GM23338 (cell line): ENCODE data around the gene LAP3. TPM values are rescaled to one million over a fixed set of nuclear protein-coding genes. Genes with fewer than 3 reads are reported as not detected.

Source experiments
- ATAC-seq: fragments of 200-7000 bp; cut with Tn5 transposase; 3 replicates; pipeline ENCODE4 v1.9.1; 2020
- DNase-seq: peaks from one replicate; pipeline ENCODE4 v3.0.0-alpha.2; 2015; ENCODE audit warnings: low spot score
- H2AFZ ChIP-seq: fragments of 200-600 bp; sonication (generic); 2 replicates; pipeline ENCODE4 v1.8.0; 2016; ENCODE audit warnings: antibody characterized with exemption, mild to moderate bottlenecking, moderate library complexity
- H3F3A ChIP-seq: fragments of 200-600 bp; sonication (generic); replicated peaks from 2 replicates; pipeline ENCODE4 v1.8.0; 2017; ENCODE audit warnings: antibody characterized with exemption, mixed run types, low read depth
- H3K27ac ChIP-seq: fragments of 200-600 bp; sonication (generic); 2 replicates; pipeline ENCODE4 v1.6.1; 2016; ENCODE audit warnings: low read depth
- H3K27me3 ChIP-seq: fragments of 200-600 bp; sonication (generic); 2 replicates; pipeline ENCODE4 v1.8.0; 2016; ENCODE audit warnings: mild to moderate bottlenecking, mixed run types, moderate library complexity; ENCODE audit not compliant: insufficient read depth
- H3K36me3 ChIP-seq: fragments of 200-600 bp; sonication (generic); 2 replicates; pipeline ENCODE4 v1.8.0; 2016; ENCODE audit warnings: mild to moderate bottlenecking; ENCODE audit not compliant: insufficient read depth
- H3K4me1 ChIP-seq: fragments of 200-600 bp; sonication (generic); 2 replicates; pipeline ENCODE4 v1.8.0; 2016; ENCODE audit warnings: mild to moderate bottlenecking, moderate library complexity; ENCODE audit not compliant: insufficient read depth
- H3K4me2 ChIP-seq: fragments of 200-600 bp; sonication (generic); 2 replicates; pipeline ENCODE4 v1.7.1; 2017; ENCODE audit warnings: mixed run types
- H3K4me3 ChIP-seq: fragments of 200-600 bp; sonication (generic); 2 replicates; pipeline ENCODE4 v1.6.1; 2016; ENCODE audit warnings: mixed run types
- H3K79me2 ChIP-seq: fragments of 200-600 bp; sonication (generic); replicated peaks from 2 replicates; pipeline ENCODE4 v1.8.0; 2017; ENCODE audit warnings: mild to moderate bottlenecking; ENCODE audit not compliant: insufficient read depth
- H3K9me2 ChIP-seq: fragments of 200-600 bp; sonication (generic); 2 replicates; pipeline ENCODE4 v1.8.0; 2017; ENCODE audit not compliant: insufficient read depth
- H4K20me1 ChIP-seq: fragments of 200-600 bp; sonication (generic); replicated peaks from 2 replicates; pipeline ENCODE4 v1.8.0; 2017; ENCODE audit warnings: mild to moderate bottlenecking; ENCODE audit not compliant: insufficient read depth
- H3K27ac Mint-ChIP-seq: 2 replicates; pipeline ENCODE4 v1.8.0; 2020; ENCODE audit warnings: inconsistent platforms, mild to moderate bottlenecking, moderate library complexity, mixed read lengths
- H3K27me3 Mint-ChIP-seq: 3 replicates; pipeline ENCODE4 v1.8.0; 2022; ENCODE audit warnings: low read depth, mild to moderate bottlenecking, moderate library complexity, mixed read lengths, inconsistent platforms; ENCODE audit not compliant: insufficient read depth, poor library complexity
- H3K36me3 Mint-ChIP-seq: 3 replicates; pipeline ENCODE4 v1.8.0; 2021; ENCODE audit warnings: low read depth, mild to moderate bottlenecking, inconsistent platforms, moderate library complexity, mixed read lengths
- H3K4me1 Mint-ChIP-seq: 3 replicates; pipeline ENCODE4 v1.8.0; 2020; ENCODE audit warnings: mild to moderate bottlenecking, inconsistent platforms, mixed read lengths
- H3K4me3 Mint-ChIP-seq: 3 replicates; pipeline ENCODE4 v1.8.0; 2021; ENCODE audit warnings: moderate library complexity, mild to moderate bottlenecking, inconsistent platforms, mixed read lengths
- H3K9me3 Mint-ChIP-seq: 3 replicates; pipeline ENCODE4 v1.8.0; 2020; ENCODE audit warnings: moderate library complexity, mild to moderate bottlenecking, inconsistent platforms, mixed read lengths
- CREB1 ChIP-seq: fragments of 250-450 bp; sonication (Bioruptor Pico); IDR thresholded peaks from 2 replicates; pipeline ENCODE4 v1.5.0; 2020; ENCODE audit warnings: low read depth, mild to moderate bottlenecking, moderate library complexity
- ETS1 ChIP-seq: IDR thresholded peaks from 2 replicates; pipeline ENCODE4 v1.6.1; 2016; ENCODE audit warnings: antibody characterized with exemption
- EZH2 ChIP-seq: fragments of 200-600 bp; sonication (generic); IDR thresholded peaks from one replicate; pipeline ENCODE4 v1.8.0; 2017; ENCODE audit warnings: antibody characterized with exemption, mild to moderate bottlenecking, low read depth; ENCODE audit not compliant: unreplicated experiment
- EZH2phosphoT487 ChIP-seq: fragments of 200-600 bp; sonication (generic); IDR thresholded peaks from one replicate; pipeline ENCODE4 v1.8.1; 2018; ENCODE audit warnings: antibody characterized with exemption; ENCODE audit not compliant: unreplicated experiment
- JUNB ChIP-seq: IDR thresholded peaks from one replicate; pipeline ENCODE4 v1.6.1; 2016; ENCODE audit warnings: antibody characterized with exemption; ENCODE audit not compliant: unreplicated experiment
- NANOG ChIP-seq: IDR thresholded peaks from 2 replicates; pipeline ENCODE4 v1.6.1; 2016; ENCODE audit warnings: antibody characterized with exemption, borderline replicate concordance
- POLR2AphosphoS5 ChIP-seq: IDR thresholded peaks from 2 replicates; pipeline ENCODE4 v1.6.1; 2016; ENCODE audit warnings: antibody characterized with exemption, low read depth
- REST ChIP-seq: IDR thresholded peaks from one replicate; pipeline ENCODE4 v1.6.1; 2018; ENCODE audit warnings: antibody characterized with exemption; ENCODE audit not compliant: unreplicated experiment
- STAT1 ChIP-seq: IDR thresholded peaks from one replicate; pipeline ENCODE4 v1.6.1; 2016; ENCODE audit warnings: antibody characterized with exemption; ENCODE audit not compliant: unreplicated experiment
- ZNF114 ChIP-seq: fragments of 250-450 bp; sonication (Bioruptor Pico); IDR thresholded peaks from 2 replicates; pipeline ENCODE4 v1.5.0; 2020; ENCODE audit warnings: mild to moderate bottlenecking, moderate library complexity
- ZNF331 ChIP-seq: fragments of 250-450 bp; sonication (Bioruptor Pico); IDR thresholded peaks from 2 replicates; pipeline ENCODE4 v1.5.0; 2020; ENCODE audit warnings: low read depth, mild to moderate bottlenecking, moderate library complexity
- polyA plus RNA-seq: library from polyadenylated mRNA; unstranded; fragments of >200 nt; fragmentation: Nextera tagmentation; extraction: Ambion mirVana; gene quantifications from 2 replicates; pipeline ENCODE4 v1.2.1, GENCODE V29; 2016
- total RNA-seq: library from RNA; depleted of rRNA; stranded (reverse); fragments of >200 nt; shearing (Covaris generic); gene quantifications from 2 replicates; pipeline ENCODE4 v1.2.3, GENCODE V29; 2014

The LAP3 gene
- total and polyA plus RNA-seq, 2 experiments from 2014 or later: 28.6 to 63.6 TPM

- no peak for TF ChIP-seq REST
- TF ChIP-seq EZH2: no peak
- TF ChIP-seq JUNB: no peak
- no peak for TF ChIP-seq ETS1
- no peak for TF ChIP-seq CREB1 (CRISPR knock-in tag)
- no peak for TF ChIP-seq NANOG
- TF ChIP-seq ZNF114 (CRISPR knock-in tag): no peak
- TF ChIP-seq EZH2phosphoT487: no peak
- TF ChIP-seq POLR2AphosphoS5: no peak
- no peak for TF ChIP-seq ZNF331 (CRISPR knock-in tag)
- TF ChIP-seq STAT1: no peak
These were observed 41.9 kb downstream of the LAP3 start (continued) for GRCh38 chr4:17618926-17619325.

GRCh38 chr4:17619416-17620105, 42.6 kb downstream of the LAP3 start:
- Mint-ChIP-seq H3K36me3 (peaks cover 77% of the 10 kb centered on the region), H3K4me3 (no peak overlapping the region), H3K27ac (peak overlapping the region; percentile 69; the same call in 1 of the 2 replicates), H3K27me3 (peaks cover 7% of the 10 kb centered on the region), H3K4me1 (peaks cover 18% of the 10 kb centered on the region), H3K9me3 (no peaks in the 10 kb centered on the region)
- no peak for TF ChIP-seq REST
- Histone ChIP-seq H3K27ac (no peak overlapping the region), H3K27me3 (no peaks in the 10 kb centered on the region), H2AFZ (no peak overlapping the region), H3K79me2 (peaks cover 67% of the 10 kb centered on the region), H3K4me1 (peaks cover 10% of the 10 kb centered on the region; the same call in 1 of the 2 replicates), H3K36me3 (peaks cover 50% of the 10 kb centered on the region), H4K20me1 (peaks cover 61% of the 10 kb centered on the region), H3K9me2 (no peaks in the 10 kb centered on the region), H3F3A (no peaks in the 10 kb centered on the region), H3K4me3 (no peak overlapping the region), H3K4me2 (no peak overlapping the region)
- ATAC-seq: no peak
- no peak for DNase-seq
